ENCODE data around the gene MAGEA9. TPM values are rescaled to one million over a fixed set of nuclear protein-coding genes. Genes with fewer than 3 reads are reported as not detected.
"Not testable (repeated sequence)": the region's sequence is repeated elsewhere in the genome, so short reads cannot be mapped to it uniquely, and the experiment has no call there.

MAGEA9 gene
- total and polyA plus RNA-seq, 9 of the 15 experiments (the other 6 are each of a cell fraction or from before 2014, with no cell fraction given) = 0.08 to 1.0 (median 0.25) TPM; not detected in 4

- H3K4me3 ChIP-seq; H3K9ac ChIP-seq (ENCODE audit: insufficient read depth in 1 of 2, low read depth in 2 of 2, low read length in 2 of 2); H3K79me2 ChIP-seq (ENCODE audit: control insufficient read depth, insufficient read depth, low read length); DNase-seq (ENCODE audit: extremely low read depth in 1 of 4, low spot score in 3 of 4); H3K27me3 ChIP-seq (ENCODE audit: control insufficient read depth in 2 of 2, insufficient read depth in 2 of 2, low read length in 2 of 2); in situ Hi-C loops (cut with MboI); POLR2A ChIA-PET; H4K20me1 ChIP-seq (replicated peaks; ENCODE audit: control insufficient read depth, insufficient read depth, low read length); BruUV-seq (replicated peaks); H2AFZ ChIP-seq (ENCODE audit: low read depth, low read length); intact Hi-C loops (cut with micrococcal nuclease); H3K27ac ChIP-seq (ENCODE audit: extremely low read depth, low read depth, low read length); ATAC-seq; FAIRE-seq; H3K9me1 ChIP-seq (ENCODE audit: control insufficient read depth, insufficient read depth, low read length); H3K4me1 ChIP-seq (replicated peaks in 1 of 2; ENCODE audit: control insufficient read depth in 2 of 2, insufficient read depth in 2 of 2, low read length in 2 of 2); H3K9me3 ChIP-seq (replicated peaks; ENCODE audit: control insufficient read depth, insufficient read depth, low read depth, low read length); H3K36me3 ChIP-seq (ENCODE audit: control insufficient read depth, insufficient read depth, low read length); CTCF ChIA-PET (ENCODE audit: low intra/inter-chr PET ratio); H3K4me2 ChIP-seq (ENCODE audit: insufficient read depth, low read length): not testable (repeated sequence)
- WGBS (ENCODE audit: insufficient coverage, low coverage, missing lambda C conversion rate) = no CpG with 5 or more reads among the region's 9 CpGs
Observed at GRCh38 chrX:149773026-149773425, 8.7 kb upstream of the MAGEA9 start.

- H3K9me3 ChIP-seq (replicated peaks; ENCODE audit: control insufficient read depth, insufficient read depth, low read depth, low read length); ATAC-seq; H2AFZ ChIP-seq (ENCODE audit: low read depth, low read length); BruUV-seq (replicated peaks); H3K9me1 ChIP-seq (ENCODE audit: control insufficient read depth, insufficient read depth, low read length); H3K27me3 ChIP-seq (ENCODE audit: control insufficient read depth in 2 of 2, insufficient read depth in 2 of 2, low read length in 2 of 2); POLR2A ChIA-PET; H3K4me1 ChIP-seq (replicated peaks in 1 of 2; ENCODE audit: control insufficient read depth in 2 of 2, insufficient read depth in 2 of 2, low read length in 2 of 2); H3K9ac ChIP-seq (ENCODE audit: insufficient read depth in 1 of 2, low read depth in 2 of 2, low read length in 2 of 2); H3K4me3 ChIP-seq; FAIRE-seq; CTCF ChIA-PET (ENCODE audit: low intra/inter-chr PET ratio); intact Hi-C loops (cut with micrococcal nuclease); H4K20me1 ChIP-seq (replicated peaks; ENCODE audit: control insufficient read depth, insufficient read depth, low read length); H3K27ac ChIP-seq (ENCODE audit: extremely low read depth, low read depth, low read length); H3K79me2 ChIP-seq (ENCODE audit: control insufficient read depth, insufficient read depth, low read length); H3K4me2 ChIP-seq (ENCODE audit: insufficient read depth, low read length); in situ Hi-C loops (cut with MboI); DNase-seq (ENCODE audit: extremely low read depth in 1 of 4, low spot score in 3 of 4); H3K36me3 ChIP-seq (ENCODE audit: control insufficient read depth, insufficient read depth, low read length): not testable (repeated sequence)
- WGBS (ENCODE audit: insufficient coverage, low coverage, missing lambda C conversion rate) = no CpG with 5 or more reads among the region's 17 CpGs
Observed at GRCh38 chrX:149773768-149774167, 8.0 kb upstream of the MAGEA9 start, which contains the start of gene HSFX1. TSS of gene HSFX1 (plus strand) at chrX:149774068. CDS start at chrX:149774682, 614 bp downstream.

GRCh38 chrX:149777999-149778398 is 3.7 kb upstream of the MAGEA9 start:
- WGBS (ENCODE audit: insufficient coverage, low coverage, missing lambda C conversion rate) = no CpG with 5 or more reads among the region's 7 CpGs

GRCh38 chrX:149795531-149795930 is 13.8 kb downstream of the MAGEA9 start:
- H3K36me3 ChIP-seq (ENCODE audit: control insufficient read depth, insufficient read depth, low read length); H3K9ac ChIP-seq (ENCODE audit: insufficient read depth in 1 of 2, low read depth in 2 of 2, low read length in 2 of 2); H3K79me2 ChIP-seq (ENCODE audit: control insufficient read depth, insufficient read depth, low read length); H2AFZ ChIP-seq (ENCODE audit: low read depth, low read length); H3K9me3 ChIP-seq (replicated peaks; ENCODE audit: control insufficient read depth, insufficient read depth, low read depth, low read length); POLR2A ChIA-PET; H3K4me1 ChIP-seq (replicated peaks in 1 of 2; ENCODE audit: control insufficient read depth in 2 of 2, insufficient read depth in 2 of 2, low read length in 2 of 2); H3K27me3 ChIP-seq (ENCODE audit: control insufficient read depth in 2 of 2, insufficient read depth in 2 of 2, low read length in 2 of 2); in situ Hi-C loops (cut with MboI); H3K27ac ChIP-seq (ENCODE audit: extremely low read depth, low read depth, low read length); DNase-seq (ENCODE audit: extremely low read depth in 1 of 4, low spot score in 3 of 4); H3K9me1 ChIP-seq (ENCODE audit: control insufficient read depth, insufficient read depth, low read length); H3K4me2 ChIP-seq (ENCODE audit: insufficient read depth, low read length); H3K4me3 ChIP-seq; CTCF ChIA-PET (ENCODE audit: low intra/inter-chr PET ratio); intact Hi-C loops (cut with micrococcal nuclease); H4K20me1 ChIP-seq (replicated peaks; ENCODE audit: control insufficient read depth, insufficient read depth, low read length); BruUV-seq (replicated peaks): not testable (repeated sequence)
- no CpG with 5 or more reads among the region's 1 CpG for WGBS (ENCODE audit: insufficient coverage, low coverage, missing lambda C conversion rate)
- ATAC-seq (peak; percentile 74), FAIRE-seq (peak; percentile 62)

More at GRCh38 chrX:149777999-149778398, 3.7 kb upstream of the MAGEA9 start:
- H3K9me1 ChIP-seq (ENCODE audit: control insufficient read depth, insufficient read depth, low read length); H3K36me3 ChIP-seq (ENCODE audit: control insufficient read depth, insufficient read depth, low read length); H3K4me1 ChIP-seq (replicated peaks in 1 of 2; ENCODE audit: control insufficient read depth in 2 of 2, insufficient read depth in 2 of 2, low read length in 2 of 2); BruUV-seq (replicated peaks); H3K27ac ChIP-seq (ENCODE audit: extremely low read depth, low read depth, low read length); ATAC-seq; POLR2A ChIA-PET; H3K4me2 ChIP-seq (ENCODE audit: insufficient read depth, low read length); H2AFZ ChIP-seq (ENCODE audit: low read depth, low read length); DNase-seq (ENCODE audit: extremely low read depth in 1 of 4, low spot score in 3 of 4); H3K79me2 ChIP-seq (ENCODE audit: control insufficient read depth, insufficient read depth, low read length); H3K9me3 ChIP-seq (replicated peaks; ENCODE audit: control insufficient read depth, insufficient read depth, low read depth, low read length); CTCF ChIA-PET (ENCODE audit: low intra/inter-chr PET ratio); in situ Hi-C loops (cut with MboI); intact Hi-C loops (cut with micrococcal nuclease); H4K20me1 ChIP-seq (replicated peaks; ENCODE audit: control insufficient read depth, insufficient read depth, low read length); H3K4me3 ChIP-seq; H3K27me3 ChIP-seq (ENCODE audit: control insufficient read depth in 2 of 2, insufficient read depth in 2 of 2, low read length in 2 of 2); H3K9ac ChIP-seq (ENCODE audit: insufficient read depth in 1 of 2, low read depth in 2 of 2, low read length in 2 of 2): not testable (repeated sequence)
- peak; percentile 79 for FAIRE-seq

All from K562 (cell line).